ENCODE measurements around the gene RIN2. TPM values are rescaled to one million over a fixed set of nuclear protein-coding genes. Genes with fewer than 3 reads are reported as not detected.

Gene RIN2
- total and polyA plus RNA-seq, 2 of the 13 experiments (the other 11 are each of a cell fraction or from before 2014, with no cell fraction given), result 2.5 to 5.1 TPM

DNA sequence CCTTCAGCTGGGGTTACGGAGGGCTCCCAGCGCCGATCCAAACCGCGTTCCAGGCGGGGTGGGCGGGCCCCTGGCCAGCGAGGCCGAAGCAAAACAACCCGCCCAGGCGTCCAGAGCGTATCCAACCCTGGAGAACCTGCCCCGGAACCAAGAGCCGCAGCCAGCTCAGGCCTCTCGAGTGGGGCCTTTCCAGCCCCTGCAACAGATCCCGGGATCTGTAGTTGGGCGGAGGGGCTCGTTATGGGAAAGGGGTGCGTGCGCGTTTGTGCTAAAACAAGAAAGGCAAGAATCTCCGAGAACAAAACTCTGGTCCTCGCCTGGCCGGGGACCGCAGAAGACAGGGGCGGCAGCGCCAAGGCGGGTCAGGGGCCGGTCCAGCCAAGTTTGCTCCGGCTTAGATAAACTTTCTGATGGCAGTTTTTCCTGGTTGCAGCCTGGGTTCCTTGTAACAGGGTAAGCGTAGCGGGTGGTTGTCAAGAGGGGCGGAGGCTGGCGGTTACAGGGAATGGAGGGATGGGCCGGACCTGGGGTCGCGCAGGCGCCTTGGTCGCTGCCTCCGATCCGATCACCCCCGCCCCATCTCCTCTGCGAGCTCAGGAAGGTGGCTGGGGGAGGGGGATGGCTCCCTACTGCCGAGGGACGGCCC lies 448 bp upstream of the RIN2 start (continued):
- TF ChIP-seq EP300 (IDR thresholded peaks at IDR 0.05; ENCODE audit: low read depth in 2 of 2, low read length in 2 of 2) (no peak; a peak in 1 of 4 replicates), EP300 (CRISPR knock-in tag; IDR thresholded peaks at IDR 0.05; ENCODE audit: borderline replicate concordance) (0 out of 2 replicates have a peak, but pooled peaks have one; percentile 24), MZF1 (CRISPR knock-in tag; IDR thresholded peaks at IDR 0.05; ENCODE audit: borderline replicate concordance) (no peak), HNRNPLL (IDR thresholded peaks at IDR 0.05; ENCODE audit: low read depth, low read length, poor library complexity, severe bottlenecking) (peak; percentile 92), ZNF33A (CRISPR knock-in tag; IDR thresholded peaks at IDR 0.05; ENCODE audit: borderline replicate concordance) (no peak), ZNF644 (CRISPR knock-in tag; IDR thresholded peaks at IDR 0.05; ENCODE audit: low read depth) (0 out of 2 replicates have a peak, but pooled peaks have one; percentile 5), ZNF3 (CRISPR knock-in tag; IDR thresholded peaks at IDR 0.05) (0 out of 2 replicates have a peak, but pooled peaks have one; percentile 20), ZNF720 (CRISPR knock-in tag; IDR thresholded peaks at IDR 0.05) (no peak), RBM39 (IDR thresholded peaks at IDR 0.05; ENCODE audit: low read depth, low read length, poor library complexity, severe bottlenecking) (peak; percentile 94), SOX5 (CRISPR knock-in tag; IDR thresholded peaks at IDR 0.05; ENCODE audit: borderline replicate concordance) (peak; percentile 14; the same call in 1 of the 2 replicates), SPEN (CRISPR knock-in tag; IDR thresholded peaks at IDR 0.05; ENCODE audit: low read depth) (peak; percentile 54; the same call in 1 of the 2 replicates), GATA4 (IDR thresholded peaks at IDR 0.05; ENCODE audit: borderline replicate concordance, low read depth) (no peak; the same call in 1 of the 2 replicates)
- TF ChIP-seq, protein P1, sequence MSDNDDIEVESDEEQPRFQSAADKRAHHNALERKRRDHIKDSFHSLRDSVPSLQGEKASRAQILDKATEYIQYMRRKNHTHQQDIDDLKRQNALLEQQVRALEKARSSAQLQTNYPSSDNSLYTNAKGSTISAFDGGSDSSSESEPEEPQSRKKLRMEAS (IDR thresholded peaks at IDR 0.05), result peak; percentile 60

Measured in HepG2 (cell line).